Measurements from ENCODE around the gene CORIN. TPM values are rescaled to one million over a fixed set of nuclear protein-coding genes. Genes with fewer than 3 reads are reported as not detected.

The CORIN gene
- total and polyA plus RNA-seq, 7 experiments from 2014 or later: 0.07 to 0.19 (median 0.08) TPM; not detected in 4

GRCh38 chr4:47640911-47641310 is 197.0 kb downstream of the CORIN start:
- Histone ChIP-seq H3K4me3 (ENCODE audit: low read length) (no peak overlapping the region), H3K36me3 (ENCODE audit: control insufficient read depth in 2 of 3, insufficient read depth in 3 of 3, low read length in 3 of 3) (no peaks in the 10 kb centered on the region), H3K27ac (ENCODE audit: low read depth, low read length) (no peak overlapping the region), H3K4me1 (ENCODE audit: control insufficient read depth in 2 of 2, insufficient read depth in 2 of 2, low read length in 2 of 2) (no peaks in the 10 kb centered on the region), H3K9me3 (ENCODE audit: control insufficient read depth in 2 of 3, low read length in 3 of 3) (no peaks in the 10 kb centered on the region), H3K27me3 (ENCODE audit: control insufficient read depth in 2 of 2, insufficient read depth in 2 of 2, low read length in 2 of 2) (no peaks in the 10 kb centered on the region)
- H3K9me3 Mint-ChIP-seq: peaks cover 0 to 22% (median 9%) of the 10 kb centered on the region in 11 donors
- ATAC-seq (no peak), DNase-seq (no peak)
- no peak overlapping the region for H3K4me3 Mint-ChIP-seq
- intact Hi-C loops (cut with micrococcal nuclease): no loop called here
- peaks cover 11 to 34% (median 17%) of the 10 kb centered on the region in 5 donors for H3K27me3 Mint-ChIP-seq
- peaks cover 0 to 7% (median 0%) of the 10 kb centered on the region in 5 donors for H3K36me3 Mint-ChIP-seq
- ChIA-PET POLR2A (no interaction called here), CTCF (no interaction called here)
- H3K27ac Mint-ChIP-seq: no peak overlapping the region
- no peaks in the 10 kb centered on the region for H3K4me1 Mint-ChIP-seq

- Histone ChIP-seq H3K9me3 (ENCODE audit: control insufficient read depth in 2 of 3, low read length in 3 of 3) (no peaks in the 10 kb centered on the region), H3K4me1 (ENCODE audit: control insufficient read depth in 2 of 2, insufficient read depth in 2 of 2, low read length in 2 of 2) (no peaks in the 10 kb centered on the region), H3K27ac (ENCODE audit: low read depth, low read length) (no peak overlapping the region), H3K27me3 (ENCODE audit: control insufficient read depth in 2 of 2, insufficient read depth in 2 of 2, low read length in 2 of 2) (no peaks in the 10 kb centered on the region), H3K36me3 (ENCODE audit: control insufficient read depth in 2 of 3, insufficient read depth in 3 of 3, low read length in 3 of 3) (no peaks in the 10 kb centered on the region), H3K4me3 (ENCODE audit: low read length) (no peak overlapping the region)
- H3K27ac Mint-ChIP-seq: no peak overlapping the region
- no peaks in the 10 kb centered on the region for H3K4me1 Mint-ChIP-seq
- intact Hi-C loops (cut with micrococcal nuclease): no loop called here
- peaks cover 0 to 22% (median 9%) of the 10 kb centered on the region in 11 donors for H3K9me3 Mint-ChIP-seq
- H3K27me3 Mint-ChIP-seq: peaks cover 11 to 39% (median 22%) of the 10 kb centered on the region in 5 donors
- DNase-seq: no peak
- ATAC-seq: no peak
- POLR2A ChIA-PET: no interaction called here
- H3K4me3 Mint-ChIP-seq: no peak overlapping the region
- peaks cover 0 to 7% (median 0%) of the 10 kb centered on the region in 5 donors for H3K36me3 Mint-ChIP-seq
- CTCF ChIA-PET: no interaction called here
Observed at GRCh38 chr4:47639531-47639930, 198.3 kb downstream of the CORIN start.

GRCh38 chr4:47631161-47631560 is 206.7 kb downstream of the CORIN start:
- Histone ChIP-seq H3K4me1 (ENCODE audit: control insufficient read depth in 2 of 2, insufficient read depth in 2 of 2, low read length in 2 of 2) (no peaks in the 10 kb centered on the region), H3K9me3 (ENCODE audit: control insufficient read depth in 2 of 3, low read length in 3 of 3) (no peaks in the 10 kb centered on the region), H3K27ac (ENCODE audit: low read depth, low read length) (no peak overlapping the region), H3K4me3 (ENCODE audit: low read length) (no peak overlapping the region), H3K36me3 (ENCODE audit: control insufficient read depth in 2 of 3, insufficient read depth in 3 of 3, low read length in 3 of 3) (no peaks in the 10 kb centered on the region), H3K27me3 (ENCODE audit: control insufficient read depth in 2 of 2, insufficient read depth in 2 of 2, low read length in 2 of 2) (no peaks in the 10 kb centered on the region)
- Mint-ChIP-seq H3K4me1 (no peaks in the 10 kb centered on the region), H3K27me3 (peaks cover 0 to 23% (median 12%) of the 10 kb centered on the region in 5 donors), H3K36me3 (no peaks in the 10 kb centered on the region), H3K9me3 (peaks cover 0 to 3% (median 0%) of the 10 kb centered on the region in 11 donors), H3K27ac (no peak overlapping the region), H3K4me3 (no peak overlapping the region)
- DNase-seq (no peak), ATAC-seq (no peak)
- intact Hi-C loops (cut with micrococcal nuclease): no loop called here
- CTCF ChIA-PET: no interaction called here
- POLR2A ChIA-PET: no interaction called here

- CTCF ChIA-PET: no interaction called here
- DNase-seq: no peak
Observed at GRCh38 chr4:47624031-47624441, 213.8 kb downstream of the CORIN start.

GRCh38 chr4:47621181-47621580 is 216.7 kb downstream of the CORIN start:
- intact Hi-C loops (cut with micrococcal nuclease): no loop called here
- Histone ChIP-seq H3K36me3 (ENCODE audit: control insufficient read depth in 2 of 3, insufficient read depth in 3 of 3, low read length in 3 of 3) (no peaks in the 10 kb centered on the region), H3K27me3 (ENCODE audit: control insufficient read depth in 2 of 2, insufficient read depth in 2 of 2, low read length in 2 of 2) (no peaks in the 10 kb centered on the region), H3K4me3 (ENCODE audit: low read length) (no peak overlapping the region), H3K27ac (ENCODE audit: low read depth, low read length) (no peak overlapping the region), H3K9me3 (ENCODE audit: control insufficient read depth in 2 of 3, low read length in 3 of 3) (no peaks in the 10 kb centered on the region), H3K4me1 (ENCODE audit: control insufficient read depth in 2 of 2, insufficient read depth in 2 of 2, low read length in 2 of 2) (no peaks in the 10 kb centered on the region)
- ATAC-seq (no peak), DNase-seq (no peak)
- H3K27ac Mint-ChIP-seq: no peak overlapping the region
- peaks cover 0 to 12% (median 0%) of the 10 kb centered on the region in 5 donors for H3K27me3 Mint-ChIP-seq
- no peaks in the 10 kb centered on the region for H3K4me1 Mint-ChIP-seq
- POLR2A ChIA-PET: no interaction called here
- CTCF ChIA-PET: no interaction called here
- H3K36me3 Mint-ChIP-seq: peaks cover 0 to 3% (median 0%) of the 10 kb centered on the region in 5 donors
- no peak overlapping the region for H3K4me3 Mint-ChIP-seq
- peaks cover 0 to 5% (median 0%) of the 10 kb centered on the region in 11 donors for H3K9me3 Mint-ChIP-seq

More at GRCh38 chr4:47624031-47624441, 213.8 kb downstream of the CORIN start:
- Histone ChIP-seq H3K9me3 (ENCODE audit: control insufficient read depth in 2 of 3, low read length in 3 of 3) (no peaks in the 10 kb centered on the region), H3K27ac (ENCODE audit: low read depth, low read length) (no peak overlapping the region), H3K27me3 (ENCODE audit: control insufficient read depth in 2 of 2, insufficient read depth in 2 of 2, low read length in 2 of 2) (no peaks in the 10 kb centered on the region), H3K4me3 (ENCODE audit: low read length) (no peak overlapping the region), H3K36me3 (ENCODE audit: control insufficient read depth in 2 of 3, insufficient read depth in 3 of 3, low read length in 3 of 3) (no peaks in the 10 kb centered on the region), H3K4me1 (ENCODE audit: control insufficient read depth in 2 of 2, insufficient read depth in 2 of 2, low read length in 2 of 2) (no peaks in the 10 kb centered on the region)
- POLR2A ChIA-PET: no interaction called here
- H3K27me3 Mint-ChIP-seq: peaks cover 0 to 16% (median 2%) of the 10 kb centered on the region in 5 donors
- H3K4me1 Mint-ChIP-seq: no peaks in the 10 kb centered on the region
- peaks cover 0 to 5% (median 0%) of the 10 kb centered on the region in 11 donors for H3K9me3 Mint-ChIP-seq
- ATAC-seq: no peak
- intact Hi-C loops (cut with micrococcal nuclease): no loop called here
- no peak overlapping the region for H3K27ac Mint-ChIP-seq
- peaks cover 0 to 3% (median 0%) of the 10 kb centered on the region in 5 donors for H3K36me3 Mint-ChIP-seq
- no peak overlapping the region for H3K4me3 Mint-ChIP-seq

- no peaks in the 10 kb centered on the region for H3K36me3 ChIP-seq (ENCODE audit: control insufficient read depth in 2 of 3, insufficient read depth in 3 of 3, low read length in 3 of 3)
- Mint-ChIP-seq H3K36me3 (peaks cover 0 to 3% (median 0%) of the 10 kb centered on the region in 5 donors), H3K4me1 (no peaks in the 10 kb centered on the region), H3K9me3 (peaks cover 0 to 5% (median 0%) of the 10 kb centered on the region in 11 donors), H3K4me3 (no peak overlapping the region), H3K27me3 (peaks cover 0 to 7% (median 0%) of the 10 kb centered on the region in 5 donors), H3K27ac (no peak overlapping the region)
- no peak overlapping the region for H3K4me3 ChIP-seq (ENCODE audit: low read length)
- CTCF ChIA-PET: no interaction called here
- POLR2A ChIA-PET: no interaction called here
- no peak overlapping the region for H3K27ac ChIP-seq (ENCODE audit: low read depth, low read length)
- no peaks in the 10 kb centered on the region for H3K27me3 ChIP-seq (ENCODE audit: control insufficient read depth in 2 of 2, insufficient read depth in 2 of 2, low read length in 2 of 2)
- H3K4me1 ChIP-seq (ENCODE audit: control insufficient read depth in 2 of 2, insufficient read depth in 2 of 2, low read length in 2 of 2): no peaks in the 10 kb centered on the region
- no peaks in the 10 kb centered on the region for H3K9me3 ChIP-seq (ENCODE audit: control insufficient read depth in 2 of 3, low read length in 3 of 3)
- no peak for DNase-seq
- intact Hi-C loops (cut with micrococcal nuclease): no loop called here
- ATAC-seq: no peak
Observed at GRCh38 chr4:47619691-47620090, 218.2 kb downstream of the CORIN start.

- ATAC-seq: no peak
- H3K4me1 ChIP-seq (ENCODE audit: control insufficient read depth in 2 of 2, insufficient read depth in 2 of 2, low read length in 2 of 2): no peaks in the 10 kb centered on the region
Observed at GRCh38 chr4:47617607-47618006, 220.3 kb downstream of the CORIN start.

More at GRCh38 chr4:47617607-47618006, 220.3 kb downstream of the CORIN start:
- Mint-ChIP-seq H3K27ac (no peak overlapping the region), H3K9me3 (peaks cover 0 to 5% (median 0%) of the 10 kb centered on the region in 11 donors), H3K4me1 (no peaks in the 10 kb centered on the region), H3K36me3 (peaks cover 0 to 4% (median 0%) of the 10 kb centered on the region in 5 donors), H3K27me3 (peaks cover 0 to 4% (median 3%) of the 10 kb centered on the region in 5 donors), H3K4me3 (no peak overlapping the region)
- ChIA-PET CTCF (no interaction called here), POLR2A (no interaction called here)
- no peak overlapping the region for H3K27ac ChIP-seq (ENCODE audit: low read depth, low read length)
- H3K27me3 ChIP-seq (ENCODE audit: control insufficient read depth in 2 of 2, insufficient read depth in 2 of 2, low read length in 2 of 2): no peaks in the 10 kb centered on the region
- H3K36me3 ChIP-seq (ENCODE audit: control insufficient read depth in 2 of 3, insufficient read depth in 3 of 3, low read length in 3 of 3): no peaks in the 10 kb centered on the region
- H3K9me3 ChIP-seq (ENCODE audit: control insufficient read depth in 2 of 3, low read length in 3 of 3): no peaks in the 10 kb centered on the region
- no peak overlapping the region for H3K4me3 ChIP-seq (ENCODE audit: low read length)
- DNase-seq: no peak
- intact Hi-C loops (cut with micrococcal nuclease): no loop called here

All from naive thymus-derived CD4-positive, alpha-beta T cell (primary cell).